Measurements from ENCODE around the gene TUBB4B. TPM values are rescaled to one million over a fixed set of nuclear protein-coding genes. Genes with fewer than 3 reads are reported as not detected.

TUBB4B gene
- total RNA-seq, 4 donors from 2014 or later, result 92.0 to 213 (median 150) TPM

GRCh38 chr9:137223078-137223970, 17.8 kb upstream of the TUBB4B start:
- TF ChIP-seq, protein P1, sequence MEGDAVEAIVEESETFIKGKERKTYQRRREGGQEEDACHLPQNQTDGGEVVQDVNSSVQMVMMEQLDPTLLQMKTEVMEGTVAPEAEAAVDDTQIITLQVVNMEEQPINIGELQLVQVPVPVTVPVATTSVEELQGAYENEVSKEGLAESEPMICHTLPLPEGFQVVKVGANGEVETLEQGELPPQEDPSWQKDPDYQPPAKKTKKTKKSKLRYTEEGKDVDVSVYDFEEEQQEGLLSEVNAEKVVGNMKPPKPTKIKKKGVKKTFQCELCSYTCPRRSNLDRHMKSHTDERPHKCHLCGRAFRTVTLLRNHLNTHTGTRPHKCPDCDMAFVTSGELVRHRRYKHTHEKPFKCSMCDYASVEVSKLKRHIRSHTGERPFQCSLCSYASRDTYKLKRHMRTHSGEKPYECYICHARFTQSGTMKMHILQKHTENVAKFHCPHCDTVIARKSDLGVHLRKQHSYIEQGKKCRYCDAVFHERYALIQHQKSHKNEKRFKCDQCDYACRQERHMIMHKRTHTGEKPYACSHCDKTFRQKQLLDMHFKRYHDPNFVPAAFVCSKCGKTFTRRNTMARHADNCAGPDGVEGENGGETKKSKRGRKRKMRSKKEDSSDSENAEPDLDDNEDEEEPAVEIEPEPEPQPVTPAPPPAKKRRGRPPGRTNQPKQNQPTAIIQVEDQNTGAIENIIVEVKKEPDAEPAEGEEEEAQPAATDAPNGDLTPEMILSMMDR (IDR thresholded peaks at IDR 0.05; ENCODE audit: low read depth), result no peak

DNA sequence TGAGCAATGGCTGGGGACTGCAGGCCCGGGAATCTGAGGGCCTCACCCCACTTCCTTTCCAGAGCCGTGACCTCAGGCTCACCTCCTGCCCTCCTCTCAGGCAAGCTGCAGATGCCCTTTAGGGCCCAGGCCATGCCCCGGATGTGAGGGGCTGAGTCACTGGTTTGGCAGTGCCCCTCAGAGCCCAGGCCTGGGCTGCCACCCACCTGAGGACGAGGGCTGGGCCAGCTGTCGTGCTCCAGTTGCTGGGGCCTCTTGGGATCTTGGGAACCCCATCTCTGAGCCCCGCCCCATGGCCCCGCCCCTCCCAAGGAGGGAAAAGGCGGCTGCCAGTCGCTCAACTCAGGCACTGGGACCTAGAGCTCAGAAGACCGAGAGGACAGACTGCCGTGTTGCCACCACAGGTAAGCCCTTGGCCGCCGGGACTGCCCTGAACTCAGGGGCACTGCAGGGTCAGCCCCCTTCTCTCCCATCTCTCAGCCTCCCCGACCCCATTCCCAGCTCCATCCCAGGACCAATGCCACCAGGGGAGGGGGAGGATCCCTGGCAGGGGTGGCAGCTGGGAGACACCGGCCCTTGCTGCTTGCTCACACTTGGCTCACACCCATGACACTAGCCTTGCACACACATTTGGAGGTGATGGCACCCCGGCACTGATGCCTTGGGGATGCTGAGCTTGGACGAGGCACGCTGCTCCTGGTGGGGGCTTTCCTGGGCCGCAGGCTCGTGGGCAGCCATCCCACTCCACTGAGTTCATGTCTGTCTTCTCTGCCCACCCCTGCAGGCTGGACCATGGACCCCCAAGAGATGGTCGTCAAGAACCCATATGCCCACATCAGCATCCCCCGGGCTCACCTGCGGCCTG, 16.0 kb upstream of the TUBB4B start, which contains the start of gene CYSRT1:
Gene CYSRT1, plus strand, starts transcription at position 345 of the 865 bp plus-strand sequence. Its CDS starts 448 bp downstream, at position 793.
- TF ChIP-seq, protein P1 (IDR thresholded peaks at IDR 0.05; ENCODE audit: low read depth), result no peak

- TF ChIP-seq, protein P1 (IDR thresholded peaks at IDR 0.05; ENCODE audit: low read depth), result no peak
Observed at GRCh38 chr9:137225699-137226331, 15.3 kb upstream of the TUBB4B start.

DNA sequence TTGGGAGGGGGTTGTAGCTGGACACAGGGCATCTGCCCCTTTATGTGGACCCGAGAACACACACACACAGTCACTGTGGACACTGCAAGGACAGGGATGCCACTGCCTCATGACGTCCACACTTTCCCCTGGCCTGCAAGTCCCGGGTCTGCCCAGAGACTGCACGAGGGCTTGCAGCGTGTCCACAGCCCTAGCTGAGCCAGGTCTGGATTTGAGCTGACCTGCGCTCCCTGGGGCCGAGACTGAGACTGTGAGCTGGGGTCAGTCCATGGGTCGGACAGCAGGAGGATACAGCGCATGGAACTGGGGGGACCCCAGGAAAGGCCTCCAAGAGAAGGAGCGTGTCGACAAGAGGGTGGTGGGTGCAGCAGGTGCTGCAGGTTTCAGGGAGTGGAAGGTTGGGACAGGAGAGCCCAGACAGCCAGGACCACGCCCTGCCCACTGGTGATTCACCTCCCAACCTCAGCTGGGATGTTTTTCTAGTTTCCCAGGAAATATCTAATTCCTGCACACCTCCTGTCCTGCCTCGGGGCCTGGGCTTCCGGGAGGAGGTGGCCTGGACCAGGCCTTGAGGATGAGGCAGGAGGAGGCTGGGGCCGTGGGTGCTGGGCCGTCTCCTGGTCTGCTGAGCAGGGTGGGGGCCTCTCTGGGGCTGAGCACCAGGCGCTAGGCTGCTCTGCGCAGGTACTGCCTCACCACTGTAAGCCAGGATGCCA, 14.6 kb upstream of the TUBB4B start:
- TF ChIP-seq, protein P1 (IDR thresholded peaks at IDR 0.05; ENCODE audit: low read depth), result no peak

GRCh38 chr9:137227054-137227852, 13.8 kb upstream of the TUBB4B start, which contains the start of gene RNF224:
Gene RNF224, plus strand, starts transcription at chr9:137227502. Its CDS starts 834 bp downstream, at chr9:137228336.
- TF ChIP-seq, protein P1 (IDR thresholded peaks at IDR 0.05; ENCODE audit: low read depth), result no peak

DNA sequence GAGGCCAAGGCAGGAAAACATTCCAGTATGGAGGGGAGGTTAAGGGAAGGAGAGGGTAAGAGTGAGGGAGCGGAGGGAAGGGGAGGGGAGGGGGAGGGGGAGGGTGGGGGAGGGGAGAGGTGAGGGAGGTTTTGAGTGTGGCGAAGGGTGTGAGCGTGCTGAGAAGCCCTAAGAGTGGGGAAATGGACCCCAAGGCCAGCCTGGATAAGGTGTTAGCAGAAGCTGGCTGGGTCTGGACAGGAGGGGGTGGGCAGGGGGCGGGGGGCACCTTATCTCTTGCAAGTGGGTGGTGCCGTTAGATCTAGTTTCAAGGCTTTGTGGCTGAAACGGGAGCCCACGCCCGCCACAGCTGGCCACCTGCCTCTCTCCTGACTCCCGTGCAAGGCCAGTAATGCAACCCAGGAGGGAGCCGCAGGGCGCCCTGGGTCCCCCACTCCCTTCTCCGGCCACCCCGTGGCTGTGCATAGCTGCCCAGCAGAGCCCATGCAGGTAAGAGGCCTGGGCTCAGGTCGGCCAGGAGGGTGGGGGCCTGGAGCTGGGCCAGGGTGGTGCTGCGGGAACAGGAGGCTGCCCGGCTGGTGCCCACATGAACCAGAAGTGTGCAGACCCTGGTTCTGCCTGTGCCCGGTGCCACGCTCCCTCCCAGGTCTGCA, 13.1 kb upstream of the TUBB4B start:
- TF ChIP-seq, protein P1 (IDR thresholded peaks at IDR 0.05; ENCODE audit: low read depth), result no peak

Data from subcutaneous adipose tissue (tissue), 4 donors.